K562 (cell line): Measurements from ENCODE around the gene HPD. TPM values are rescaled to one million over a fixed set of nuclear protein-coding genes. Genes with fewer than 3 reads are reported as not detected.
A peak's percentile ranks its signal among the peaks of the same experiment; 100 is the strongest.

Experiments
- BCOR ChIP-seq: fragments of 450-650 bp; IDR thresholded peaks from 2 replicates; pipeline ENCODE4 v1.6.1; 2016
- CBX5 ChIP-seq: IDR thresholded peaks from 2 replicates; pipeline ENCODE4 v1.6.1; 2014; ENCODE audit warnings: low read depth, borderline replicate concordance
- FOSL1 ChIP-seq: fragments of 200-800 bp; sonication (Bioruptor generic); conservative IDR thresholded peaks from 2 replicates; pipeline ENCODE4 v1.6.1; 2016; ENCODE audit warnings: missing genetic modification characterization, missing compliant biosample characterization
- FUS ChIP-seq: fragments of 200-400 bp; formaldehyde crosslinking; optimal IDR thresholded peaks from 2 replicates; pipeline ENCODE3; 2017; ENCODE audit warnings: low read depth, low read length
- GATA2 ChIP-seq: sonication (generic); formaldehyde crosslinking; IDR thresholded peaks from 2 replicates; pipeline ENCODE4 v1.4.0; 2020; ENCODE audit warnings: mild to moderate bottlenecking, missing genetic modification reagents
- GTF2F1 ChIP-seq: IDR thresholded peaks from 2 replicates; pipeline ENCODE4 v1.6.1; 2011; ENCODE audit warnings: low read depth, low read length, improper control_type of control experiment
- HEY1 ChIP-seq: fragments of 250-450 bp; sonication (Bioruptor Pico); IDR thresholded peaks from 2 replicates; pipeline ENCODE4 v1.5.0; 2020; ENCODE audit warnings: mild to moderate bottlenecking, moderate library complexity, borderline replicate concordance
- ILF3 ChIP-seq: fragments of 450-650 bp; IDR thresholded peaks from 2 replicates; pipeline ENCODE4 v1.6.1; 2018; ENCODE audit warnings: antibody characterized with exemption, mild to moderate bottlenecking, moderate library complexity, borderline replicate concordance
- KLF10 ChIP-seq: fragments of 250-450 bp; sonication (Bioruptor Pico); IDR thresholded peaks from 2 replicates; pipeline ENCODE4 v1.6.1; 2021; ENCODE audit warnings: matching md5 sums
- PPARD ChIP-seq: fragments of 250-450 bp; sonication (Bioruptor Pico); IDR thresholded peaks from 2 replicates; pipeline ENCODE4 v1.8.0; 2022; ENCODE audit warnings: inconsistent platforms, mild to moderate bottlenecking, moderate library complexity
- PRPF4 ChIP-seq: fragments of 200-400 bp; formaldehyde crosslinking; IDR thresholded peaks from one replicate; pipeline ENCODE4 v1.6.1; 2017; ENCODE audit warnings: low read length, low read depth, mild to moderate bottlenecking; ENCODE audit not compliant: insufficient read depth, poor library complexity, severe bottlenecking
- RAD51 ChIP-seq: fragments of 450-650 bp; IDR thresholded peaks from 2 replicates; pipeline ENCODE4 v1.7.1; 2016; ENCODE audit warnings: low read depth, mild to moderate bottlenecking, borderline replicate concordance
- RBFOX2 ChIP-seq: fragments of 200-400 bp; formaldehyde crosslinking; IDR thresholded peaks from 2 replicates; pipeline ENCODE4 v1.6.1; 2017; ENCODE audit warnings: low read depth, mild to moderate bottlenecking, low read length, moderate library complexity
- RCOR1 ChIP-seq, 2 experiments: IDR thresholded peaks; 2 replicates each; pipeline ENCODE4 v1.6.1; 2012; ENCODE audit warnings: low read depth in 2 of 2, low read length in 2 of 2, borderline replicate concordance in 1 of 2, improper control_type of control experiment in 1 of 2
- SPI1 ChIP-seq: IDR thresholded peaks from 2 replicates; pipeline ENCODE4 v1.6.1; 2011; ENCODE audit warnings: low read depth, low read length, control low read depth, borderline replicate concordance
- SRSF1 ChIP-seq: fragments of 200-400 bp; formaldehyde crosslinking; IDR thresholded peaks from 2 replicates; pipeline ENCODE4 v1.6.1; 2017; ENCODE audit warnings: mild to moderate bottlenecking, low read depth, low read length, moderate library complexity
- TAF9B ChIP-seq: fragments of 450-650 bp; IDR thresholded peaks from 2 replicates; pipeline ENCODE4 v1.6.1; 2018; ENCODE audit warnings: mild to moderate bottlenecking; ENCODE audit not compliant: partially characterized antibody
- TSC22D4 ChIP-seq: fragments of 450-650 bp; IDR thresholded peaks from 2 replicates; pipeline ENCODE4 v1.6.1; 2016; ENCODE audit warnings: missing genetic modification characterization, missing biosample characterization, control low read depth
- ZNF146 ChIP-seq: IDR thresholded peaks from one replicate; pipeline ENCODE4 v1.6.1; 2018; ENCODE audit warnings: missing compliant biosample characterization; ENCODE audit not compliant: unreplicated experiment
- ZNF23 ChIP-seq: fragments of 250-450 bp; sonication (Bioruptor Pico); IDR thresholded peaks from 2 replicates; pipeline ENCODE4 v1.4.0; 2020; ENCODE audit warnings: mild to moderate bottlenecking
- ZNF3 ChIP-seq: fragments of 250-450 bp; sonication (Bioruptor Pico); IDR thresholded peaks from 2 replicates; pipeline ENCODE4 v1.5.0; 2021; ENCODE audit warnings: mild to moderate bottlenecking, moderate library complexity
- ZNF384 ChIP-seq: IDR thresholded peaks from 2 replicates; pipeline ENCODE4 v1.6.1; 2012; ENCODE audit warnings: low read depth, low read length, improper control_type of control experiment
- polyA plus RNA-seq, 8 experiments: library from polyadenylated mRNA; depleted of rRNA in 4 of 8; stranded (reverse) in 5 of 8; unstranded in 3 of 8; fragments of >200 nt; fragmentation: Nextera tagmentation in 2 of 8; fragmentation: Illumina TruSeq in 1 of 8; extraction: Ambion mirVana in 2 of 8; extraction: Trizol in 1 of 8; gene quantifications; 2 replicates each; pipeline versions ENCODE4 v1.2.1 to v1.2.3, GENCODE V29; 2011 to 2014; ENCODE audit warnings: inconsistent platforms in 1 of 8, missing spikeins in 1 of 8
- total RNA-seq, 7 experiments: library from RNA; depleted of rRNA in 6 of 7; stranded (reverse); fragments of >200 nt in 6 of 7; fragmentation: Illumina TruSeq in 2 of 7; extraction: Trizol in 2 of 7; gene quantifications; 2 replicates each; pipeline versions ENCODE4 v1.2.1 to v1.2.3, GENCODE V29; 2011 to 2021; ENCODE audit warnings: low replicate concordance in 1 of 7
- TF ChIP-seq, protein P1 (sequence below): sonication (generic); formaldehyde crosslinking; IDR thresholded peaks from 2 replicates; pipeline ENCODE4 v1.8.0; 2022; ENCODE audit warnings: missing genetic modification reagents, mild to moderate bottlenecking, borderline replicate concordance
- TF ChIP-seq, protein P2 (sequence below): fragments of 250-450 bp; sonication (Bioruptor Pico); IDR thresholded peaks from 2 replicates; pipeline ENCODE4 v1.9.0; 2021; ENCODE audit warnings: mild to moderate bottlenecking
- TF ChIP-seq, protein P3 (sequence below): IDR thresholded peaks from 2 replicates; pipeline ENCODE4 v1.6.1; 2014; ENCODE audit warnings: antibody characterized with exemption

The HPD gene
- total and polyA plus RNA-seq, 9 of the 15 experiments (the other 6 are each of a cell fraction or from before 2014, with no cell fraction given), result 0.06 to 0.29 (median 0.07) TPM; not detected in 4

DNA sequence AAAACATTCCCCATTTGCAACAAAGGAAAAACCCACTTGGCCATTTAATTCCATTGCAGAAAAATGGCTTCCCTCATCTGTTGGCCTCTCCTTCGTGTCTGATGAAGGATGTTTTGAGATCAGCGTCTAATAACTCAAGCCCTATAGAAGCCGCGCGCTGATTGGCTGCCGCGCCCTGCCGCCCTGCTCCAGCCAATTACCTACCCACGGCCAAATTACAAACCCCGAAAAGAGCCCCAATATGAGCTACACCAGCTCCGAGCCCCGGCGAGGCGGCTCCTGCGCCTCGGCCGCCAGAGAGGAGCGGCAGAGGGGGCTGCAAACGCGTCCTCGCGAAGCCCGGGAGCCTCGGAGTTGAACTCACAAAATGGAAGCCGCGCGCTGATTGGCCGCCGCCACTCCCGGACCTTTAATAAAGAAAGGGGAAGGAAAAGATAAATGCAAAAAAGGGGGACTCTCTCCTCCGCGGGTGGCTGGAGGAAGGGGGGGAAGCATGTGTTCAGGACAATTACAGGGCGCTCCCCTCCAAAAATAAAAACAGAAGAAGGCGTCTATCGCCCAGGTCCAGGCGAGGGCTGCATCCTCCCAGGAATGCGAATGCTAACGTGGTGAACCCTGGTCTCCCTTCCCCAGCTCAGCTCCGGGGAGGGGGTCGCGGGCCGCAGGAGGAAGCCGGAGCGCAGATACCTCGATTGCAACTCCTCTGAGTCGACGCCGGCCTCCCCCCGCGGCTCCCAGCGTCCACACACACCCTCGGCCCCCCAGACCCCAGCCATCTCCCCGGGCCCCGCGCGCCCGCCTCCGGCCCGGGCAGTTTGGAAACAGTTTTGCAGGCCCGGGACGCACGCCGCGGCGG, 55.6 kb downstream of the HPD start (continued):
- TF ChIP-seq, protein P1, sequence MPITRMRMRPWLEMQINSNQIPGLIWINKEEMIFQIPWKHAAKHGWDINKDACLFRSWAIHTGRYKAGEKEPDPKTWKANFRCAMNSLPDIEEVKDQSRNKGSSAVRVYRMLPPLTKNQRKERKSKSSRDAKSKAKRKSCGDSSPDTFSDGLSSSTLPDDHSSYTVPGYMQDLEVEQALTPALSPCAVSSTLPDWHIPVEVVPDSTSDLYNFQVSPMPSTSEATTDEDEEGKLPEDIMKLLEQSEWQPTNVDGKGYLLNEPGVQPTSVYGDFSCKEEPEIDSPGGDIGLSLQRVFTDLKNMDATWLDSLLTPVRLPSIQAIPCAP (CRISPR knock-in tag), result no peak
- TF ChIP-seq PRPF4 (no peak), ZNF3 (CRISPR knock-in tag) (no peak), PPARD (no peak), KLF10 (CRISPR knock-in tag) (no peak), RAD51 (no peak; the same call in 1 of the 2 replicates), ZNF384 (no peak), FUS (no peak), RBFOX2 (peak; percentile 90), ZNF23 (no peak), SPI1 (no peak), TAF9B (peak; percentile 88), FOSL1 (tag) (no peak; the same call in 1 of the 2 replicates), RCOR1 (IDR thresholded peaks at IDR 0.05; ENCODE audit: borderline replicate concordance in 1 of 2, low read depth in 2 of 2, low read length in 2 of 2) (peak in 1 of 2 experiments; percentile 73; a peak in 2 of 4 replicates), ZNF146 (no peak), SRSF1 (no peak), ILF3 (0 out of 2 replicates have a peak, but pooled peaks have one; percentile 74), HEY1 (CRISPR knock-in tag) (no peak), CBX5 (no peak), TSC22D4 (no peak), GTF2F1 (0 out of 2 replicates have a peak, but pooled peaks have one; percentile 63), BCOR (no peak), GATA2 (CRISPR knock-in tag) (no peak)
- TF ChIP-seq, protein P2, sequence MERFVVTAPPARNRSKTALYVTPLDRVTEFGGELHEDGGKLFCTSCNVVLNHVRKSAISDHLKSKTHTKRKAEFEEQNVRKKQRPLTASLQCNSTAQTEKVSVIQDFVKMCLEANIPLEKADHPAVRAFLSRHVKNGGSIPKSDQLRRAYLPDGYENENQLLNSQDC (CRISPR knock-in tag), result no peak
- TF ChIP-seq, protein P3, sequence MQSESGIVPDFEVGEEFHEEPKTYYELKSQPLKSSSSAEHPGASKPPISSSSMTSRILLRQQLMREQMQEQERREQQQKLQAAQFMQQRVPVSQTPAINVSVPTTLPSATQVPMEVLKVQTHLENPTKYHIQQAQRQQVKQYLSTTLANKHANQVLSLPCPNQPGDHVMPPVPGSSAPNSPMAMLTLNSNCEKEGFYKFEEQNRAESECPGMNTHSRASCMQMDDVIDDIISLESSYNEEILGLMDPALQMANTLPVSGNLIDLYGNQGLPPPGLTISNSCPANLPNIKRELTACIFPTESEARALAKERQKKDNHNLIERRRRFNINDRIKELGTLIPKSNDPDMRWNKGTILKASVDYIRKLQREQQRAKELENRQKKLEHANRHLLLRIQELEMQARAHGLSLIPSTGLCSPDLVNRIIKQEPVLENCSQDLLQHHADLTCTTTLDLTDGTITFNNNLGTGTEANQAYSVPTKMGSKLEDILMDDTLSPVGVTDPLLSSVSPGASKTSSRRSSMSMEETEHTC, result no peak
